Fibroblast of lung (primary cell): ENCODE results near the gene RAB10. TPM values are rescaled to one million over a fixed set of nuclear protein-coding genes. Genes with fewer than 3 reads are reported as not detected.

Experiments used
- DNase-seq, 2 donors: peaks; one replicate each; pipeline versions ENCODE4 v3.0.0 to v3.0.0-alpha.2; 2010; ENCODE audit warnings: low read depth in 2 of 2
- H2AFZ ChIP-seq: 2 replicates; pipeline ENCODE4 v1.5.1; 2012; ENCODE audit warnings: low read length, control low read depth, inconsistent platforms
- H3K27ac ChIP-seq: 2 replicates; pipeline ENCODE4 v1.5.1; 2011; ENCODE audit warnings: low read length, control low read depth; ENCODE audit not compliant: insufficient read depth
- H3K27me3 ChIP-seq: 2 replicates; pipeline ENCODE4 v1.5.1; 2011; ENCODE audit warnings: mild to moderate bottlenecking, low read length; ENCODE audit not compliant: control insufficient read depth, insufficient read depth
- H3K36me3 ChIP-seq: 2 replicates; pipeline ENCODE4 v1.5.1; 2011; ENCODE audit warnings: low read length; ENCODE audit not compliant: control insufficient read depth, insufficient read depth
- H3K4me1 ChIP-seq: 2 replicates; pipeline ENCODE4 v1.5.1; 2011; ENCODE audit warnings: low read length; ENCODE audit not compliant: control insufficient read depth, insufficient read depth; ENCODE audit errors: extremely low read depth
- H3K4me2 ChIP-seq: 2 replicates; pipeline ENCODE4 v1.5.1; 2011; ENCODE audit warnings: low read length, control low read depth; ENCODE audit not compliant: insufficient read depth; ENCODE audit errors: extremely low read depth
- H3K4me3 ChIP-seq, 4 experiments: fragments of 200-600 bp in 1 of 4; sonication (generic) in 1 of 4; replicated peaks in 1 of 4; 2 replicates each; pipeline ENCODE4 v1.5.1; 2011 to 2016; ENCODE audit warnings: low read length in 4 of 4, low read depth in 3 of 4, mild to moderate bottlenecking in 3 of 4, control low read depth in 2 of 4, inconsistent platforms in 1 of 4, mixed read lengths in 1 of 4; ENCODE audit not compliant: insufficient read depth in 1 of 4; ENCODE audit errors: control extremely low read depth in 1 of 4
- H3K79me2 ChIP-seq: 2 replicates; pipeline ENCODE4 v1.5.1; 2012; ENCODE audit warnings: mild to moderate bottlenecking, low read length, inconsistent platforms; ENCODE audit not compliant: control insufficient read depth, insufficient read depth
- H3K9ac ChIP-seq: 2 replicates; pipeline ENCODE4 v1.5.1; 2011; ENCODE audit warnings: mild to moderate bottlenecking, low read length, control low read depth; ENCODE audit not compliant: insufficient read depth
- H3K9me3 ChIP-seq: 2 replicates; pipeline ENCODE4 v1.5.1; 2012; ENCODE audit warnings: low read depth, low read length; ENCODE audit not compliant: control insufficient read depth, insufficient read depth
- H4K20me1 ChIP-seq: 2 replicates; pipeline ENCODE4 v1.5.1; 2011; ENCODE audit warnings: low read length; ENCODE audit not compliant: control insufficient read depth, insufficient read depth; ENCODE audit errors: extremely low read depth
- CTCF ChIP-seq, 2 donors: IDR thresholded peaks in 1 of 2; conservative IDR thresholded peaks in 1 of 2; 1 replicate in 1 of 2; 2 replicates in 1 of 2; pipeline ENCODE4 v1.5.1; 2011 to 2012; ENCODE audit warnings: low read length in 2 of 2, control low read depth in 1 of 2, inconsistent platforms in 1 of 2, low read depth in 1 of 2, mild to moderate bottlenecking in 1 of 2
- EZH2 ChIP-seq: IDR thresholded peaks from 2 replicates; pipeline ENCODE4 v1.5.1; 2012; ENCODE audit warnings: low read length, control low read depth, mild to moderate bottlenecking; ENCODE audit errors: missing control alignments
- polyA plus RNA-seq, 2 donors: library from polyadenylated mRNA; depleted of rRNA in 1 of 2; stranded (reverse) in 1 of 2; unstranded in 1 of 2; fragments of >200 nt; gene quantifications; 2 replicates each; pipeline ENCODE4 v1.2.1, GENCODE V29; 2011 to 2012; ENCODE audit warnings: missing spikeins in 1 of 2
- total RNA-seq: library from RNA; depleted of rRNA; stranded (reverse); fragments of >200 nt; gene quantifications from 2 replicates; pipeline ENCODE4 v1.2.1, GENCODE V29; 2014

The RAB10 gene
- total and polyA plus RNA-seq, 2 donors (not counting 1 experiment from before 2014, with no cell fraction given), result 94.1 to 253 TPM

GRCh38 chr2:26010943-26011342 is 22.9 kb upstream of the RAB10 start:
- H3K4me3 ChIP-seq, result no peak overlapping the region
- H3K4me1 ChIP-seq, result peaks cover 15% of the 10 kb centered on the region
- no peak overlapping the region for H3K9ac ChIP-seq
- H3K4me2 ChIP-seq, result no peak overlapping the region
- H4K20me1 ChIP-seq, result no peaks in the 10 kb centered on the region
- no peak overlapping the region for H3K27ac ChIP-seq
- DNase-seq, result no peak
- H3K9me3 ChIP-seq, result no peaks in the 10 kb centered on the region
- TF ChIP-seq EZH2, result no peak
- H2AFZ ChIP-seq, result no peak overlapping the region
- H3K36me3 ChIP-seq, result no peaks in the 10 kb centered on the region
- H3K27me3 ChIP-seq, result no peaks in the 10 kb centered on the region
- H3K79me2 ChIP-seq, result no peaks in the 10 kb centered on the region

GRCh38 chr2:26011609-26011989 is 22.3 kb upstream of the RAB10 start:
- H2AFZ ChIP-seq, result no peak overlapping the region
- H3K36me3 ChIP-seq, result no peaks in the 10 kb centered on the region
- TF ChIP-seq EZH2, result no peak
- TF ChIP-seq CTCF (conservative IDR thresholded peaks at IDR 0.05 in 1 of 2, IDR thresholded peaks at IDR 0.05 in 1 of 2; ENCODE audit: low read depth in 1 of 2, low read length in 2 of 2), result no peak
- H3K4me1 ChIP-seq, result peaks cover 15% of the 10 kb centered on the region
- no peaks in the 10 kb centered on the region for H3K9me3 ChIP-seq
- H3K79me2 ChIP-seq, result no peaks in the 10 kb centered on the region
- no peak overlapping the region for H3K27ac ChIP-seq
- no peak overlapping the region for H3K4me2 ChIP-seq
- H3K4me3 ChIP-seq, result no peak overlapping the region
- no peak for DNase-seq
- no peaks in the 10 kb centered on the region for H4K20me1 ChIP-seq
- H3K9ac ChIP-seq, result no peak overlapping the region
- no peaks in the 10 kb centered on the region for H3K27me3 ChIP-seq

- Histone ChIP-seq H3K9ac (no peak overlapping the region), H3K4me2 (peak overlapping the region; percentile 19)
Measured at GRCh38 chr2:26011990-26012856, 21.7 kb upstream of the RAB10 start.

More at GRCh38 chr2:26011990-26012856, 21.7 kb upstream of the RAB10 start:
- H2AFZ ChIP-seq, result peak overlapping the region; percentile 15
- DNase-seq, result peak; percentile 66 to 69
- no peak overlapping the region for H3K27ac ChIP-seq
- peaks cover 16% of the 10 kb centered on the region for H3K4me1 ChIP-seq
- no peaks in the 10 kb centered on the region for H4K20me1 ChIP-seq
- TF ChIP-seq EZH2 (no peak), CTCF (conservative IDR thresholded peaks at IDR 0.05 in 1 of 2, IDR thresholded peaks at IDR 0.05 in 1 of 2; ENCODE audit: low read depth in 1 of 2, low read length in 2 of 2) (no peak)
- H3K27me3 ChIP-seq, result no peaks in the 10 kb centered on the region
- no peaks in the 10 kb centered on the region for H3K79me2 ChIP-seq
- H3K4me3 ChIP-seq, result no peak overlapping the region
- no peaks in the 10 kb centered on the region for H3K36me3 ChIP-seq
- no peaks in the 10 kb centered on the region for H3K9me3 ChIP-seq
